SK-N-MC (cell line): ENCODE measurements around the gene CLEC2D.

Source experiments
- EZH2 ChIP-seq: fragments of 200-600 bp; sonication (generic); IDR thresholded peaks from one replicate; pipeline ENCODE4 v1.6.1; 2017; ENCODE audit warnings: antibody characterized with exemption
- FOXP2 ChIP-seq: optimal IDR thresholded peaks from 2 replicates; pipeline ENCODE3; 2011; ENCODE audit warnings: mild to moderate bottlenecking, moderate library complexity; ENCODE audit not compliant: insufficient read depth; ENCODE audit errors: extremely low read length, control extremely low read depth
- POLR2AphosphoS5 ChIP-seq: IDR thresholded peaks from 2 replicates; pipeline ENCODE4 v1.6.1; 2012; ENCODE audit warnings: mild to moderate bottlenecking, low read depth, low read length, borderline replicate concordance

GRCh38 chr12:9660046-9660445, 9.5 kb upstream of the CLEC2D start:
- TF ChIP-seq POLR2AphosphoS5 (no peak), EZH2 (no peak), FOXP2 (no peak)
